ENCODE results near the gene GART. TPM values are rescaled to one million over a fixed set of nuclear protein-coding genes. Genes with fewer than 3 reads are reported as not detected.

Gene GART
- total RNA-seq, 1 experiment from 2014 or later, result 162 TPM

GRCh38 chr21:33552093-33552998, 10.4 kb upstream of the GART start:
- Histone ChIP-seq H3K18ac (ENCODE audit: insufficient read length, low read depth, low read length) (no peak overlapping the region), H3K23me2 (ENCODE audit: insufficient read length, low read depth, low read length, poor library complexity, severe bottlenecking) (no peaks in the 10 kb centered on the region), H2BK15ac (ENCODE audit: low read depth, low read length) (no peak overlapping the region), H3K4me1 (ENCODE audit: insufficient read depth, low read length) (no peaks in the 10 kb centered on the region), H2AK5ac (ENCODE audit: insufficient read length, low read length) (no peak overlapping the region), H4K8ac (replicated peaks; ENCODE audit: insufficient read length, low read depth, low read length) (no peak overlapping the region), H3K9me3 (ENCODE audit: control insufficient read depth, low read depth, low read length) (no peaks in the 10 kb centered on the region), H4K5ac (ENCODE audit: insufficient read length, low read depth, low read length) (no peak overlapping the region), H4K20me1 (ENCODE audit: control insufficient read depth, insufficient read depth, insufficient read length) (no peaks in the 10 kb centered on the region), H3K27ac (ENCODE audit: insufficient read length, low read depth, low read length) (no peak overlapping the region), H3K79me2 (ENCODE audit: insufficient read depth, low read length) (peaks cover 39% of the 10 kb centered on the region; the same call in 1 of the 2 replicates), H3K27me3 (ENCODE audit: insufficient read depth, low read length) (no peaks in the 10 kb centered on the region), H4K91ac (ENCODE audit: insufficient read length, low read depth, low read length) (no peak overlapping the region), H2AFZ (ENCODE audit: low read length) (no peak overlapping the region), H3K56ac (ENCODE audit: insufficient read length, low read depth, low read length) (no peak overlapping the region), H2BK120ac (ENCODE audit: low read depth, low read length, poor library complexity, severe bottlenecking) (no peak overlapping the region), H3K79me1 (ENCODE audit: insufficient read depth, low read depth, low read length, poor library complexity, severe bottlenecking) (peaks cover 13% of the 10 kb centered on the region), H3K23ac (ENCODE audit: insufficient read length, low read depth, low read length) (no peak overlapping the region), H3K4ac (ENCODE audit: low read depth, low read length) (no peak overlapping the region), H2BK20ac (ENCODE audit: low read depth, low read length, poor library complexity, severe bottlenecking) (no peak overlapping the region), H3K9ac (ENCODE audit: extremely low read depth, insufficient read length, low read length) (no peak overlapping the region), H3K14ac (ENCODE audit: insufficient read depth, low read length) (no peak overlapping the region), H2BK12ac (ENCODE audit: insufficient read length, low read depth, low read length) (no peak overlapping the region), H3K4me2 (ENCODE audit: insufficient read depth, insufficient read length, low read length) (no peak overlapping the region), H2BK5ac (ENCODE audit: insufficient read length, low read length) (no peak overlapping the region), H3T11ph (ENCODE audit: low read length) (no peak overlapping the region)
- DNase-seq, result no peak
- no CpG with 5 or more reads among the region's 24 CpGs for WGBS (ENCODE audit: extremely low coverage, insufficient read length, low lambda C conversion rate)
- no peak overlapping the region for H3K4me3 Mint-ChIP-seq
- H3K27me3 Mint-ChIP-seq (ENCODE audit: low read depth), result no peaks in the 10 kb centered on the region
- TF ChIP-seq CTCF (conservative IDR thresholded peaks at IDR 0.05), result no peak
- H3K4me1 Mint-ChIP-seq, result peaks cover 4 to 5% of the 10 kb centered on the region in 2 experiments; a peak in 2 of 4 replicates
- H3K27ac Mint-ChIP-seq, result no peak overlapping the region; a peak in 1 of 7 replicates
- H3K9me3 Mint-ChIP-seq, result no peaks in the 10 kb centered on the region
- H3K36me3 Mint-ChIP-seq (ENCODE audit: insufficient read depth in 1 of 3, low read depth in 3 of 3), result peaks cover 73 to 96% (median 94%) of the 10 kb centered on the region in 3 experiments
